Liver (tissue), 9 donors: ENCODE results near the gene NUDT4. TPM values are rescaled to one million over a fixed set of nuclear protein-coding genes. Genes with fewer than 3 reads are reported as not detected.

Experiments used
- DNase-seq: peaks from one replicate; pipeline ENCODE4 v3.0.0-alpha.2; 2017; ENCODE audit warnings: low spot score
- H3K27ac ChIP-seq, 2 donors: one replicate each; pipeline ENCODE4 v1.7.0; 2013; ENCODE audit warnings: inconsistent platforms in 2 of 2, low read length in 2 of 2, control low read depth in 1 of 2, low read depth in 1 of 2, mild to moderate bottlenecking in 1 of 2
- H3K27me3 ChIP-seq, 4 donors: one replicate each; pipeline versions ENCODE4 v1.6.1 to v1.7.0; 2013; ENCODE audit warnings: low read length in 3 of 4, inconsistent platforms in 1 of 4, mild to moderate bottlenecking in 1 of 4, moderate library complexity in 1 of 4; ENCODE audit not compliant: control insufficient read depth in 4 of 4, insufficient read depth in 4 of 4
- H3K36me3 ChIP-seq, 4 donors: one replicate each; pipeline versions ENCODE4 v1.6.1 to v1.7.0; 2013; ENCODE audit warnings: low read length in 3 of 4, mild to moderate bottlenecking in 3 of 4, low read depth in 1 of 4, moderate library complexity in 1 of 4; ENCODE audit not compliant: control insufficient read depth in 4 of 4, insufficient read depth in 3 of 4
- H3K4me1 ChIP-seq, 4 donors: one replicate each; pipeline versions ENCODE4 v1.6.1 to v1.7.0; 2013; ENCODE audit warnings: low read length in 3 of 4, mild to moderate bottlenecking in 3 of 4, moderate library complexity in 1 of 4; ENCODE audit not compliant: control insufficient read depth in 4 of 4, insufficient read depth in 4 of 4
- H3K4me3 ChIP-seq, 3 donors: one replicate each; pipeline versions ENCODE4 v1.6.1 to v1.7.0; 2013; ENCODE audit warnings: low read length in 3 of 3, control low read depth in 1 of 3, low read depth in 1 of 3, mild to moderate bottlenecking in 1 of 3
- H3K9ac ChIP-seq, 2 donors: one replicate each; pipeline ENCODE4 v1.7.0; 2013; ENCODE audit warnings: low read length in 2 of 2, mild to moderate bottlenecking in 2 of 2, moderate library complexity in 2 of 2, control low read depth in 1 of 2, low read depth in 1 of 2
- H3K9me3 ChIP-seq, 4 donors: one replicate each; pipeline versions ENCODE4 v1.6.1 to v1.7.0; 2013; ENCODE audit warnings: low read length in 3 of 4; ENCODE audit not compliant: control insufficient read depth in 4 of 4
- EGR1 ChIP-seq, 2 donors: IDR thresholded peaks; 2 replicates each; pipeline ENCODE4 v1.6.1; 2016 to 2018; ENCODE audit warnings: antibody characterized with exemption in 2 of 2, low read depth in 2 of 2
- FOXA1 ChIP-seq: IDR thresholded peaks from 2 replicates; pipeline ENCODE4 v1.6.1; 2016; ENCODE audit warnings: antibody characterized with exemption
- FOXA2 ChIP-seq: IDR thresholded peaks from 2 replicates; pipeline ENCODE4 v1.6.1; 2016; ENCODE audit warnings: antibody characterized with exemption
- GABPA ChIP-seq, 2 donors: IDR thresholded peaks in 1 of 2; conservative IDR thresholded peaks in 1 of 2; 2 replicates each; pipeline ENCODE4 v1.6.1; 2016; ENCODE audit warnings: antibody characterized with exemption in 2 of 2, mild to moderate bottlenecking in 1 of 2, moderate library complexity in 1 of 2
- HNF4A ChIP-seq, 2 donors: conservative IDR thresholded peaks; 2 replicates each; pipeline ENCODE4 v1.6.1; 2016; ENCODE audit warnings: antibody characterized with exemption in 2 of 2, mild to moderate bottlenecking in 2 of 2
- HNF4G ChIP-seq: IDR thresholded peaks from 2 replicates; pipeline ENCODE4 v1.6.1; 2016; ENCODE audit warnings: antibody characterized with exemption
- JUND ChIP-seq, 2 donors: IDR thresholded peaks; 2 replicates each; pipeline ENCODE4 v1.6.1; 2016; ENCODE audit warnings: antibody characterized with exemption in 2 of 2
- NR2F2 ChIP-seq: IDR thresholded peaks from 2 replicates; pipeline ENCODE4 v1.6.1; 2016; ENCODE audit warnings: antibody characterized with exemption
- RAD21 ChIP-seq, 2 donors: IDR thresholded peaks; 2 replicates each; pipeline ENCODE4 v1.6.1; 2016; ENCODE audit warnings: antibody characterized with exemption in 2 of 2, mild to moderate bottlenecking in 2 of 2
- RXRA ChIP-seq, 2 donors: IDR thresholded peaks; 2 replicates each; pipeline ENCODE4 v1.6.1; 2017 to 2018; ENCODE audit warnings: antibody characterized with exemption in 2 of 2, mild to moderate bottlenecking in 1 of 2
- SP1 ChIP-seq: IDR thresholded peaks from 2 replicates; pipeline ENCODE4 v1.6.1; 2018; ENCODE audit warnings: antibody characterized with exemption, mild to moderate bottlenecking
- TAF1 ChIP-seq: conservative IDR thresholded peaks from 2 replicates; pipeline ENCODE4 v1.6.1; 2016; ENCODE audit warnings: antibody characterized with exemption, mild to moderate bottlenecking
- YY1 ChIP-seq: IDR thresholded peaks from 2 replicates; pipeline ENCODE4 v1.6.1; 2016; ENCODE audit warnings: antibody characterized with exemption, mild to moderate bottlenecking
- WGBS: extraction: QIAGEN DNeasy Blood & Tissue Kit; methylation state at CpG from one replicate; pipeline ENCODE4 v1.1.7; 2013; 5-methylcytosine and 5-hydroxymethylcytosine counted together
- polyA plus RNA-seq, 2 donors: library from polyadenylated mRNA; stranded (reverse) in 1 of 2; unstranded in 1 of 2; fragments of 200-250 nt in 1 of 2; fragments of >200 nt in 1 of 2; fragmentation: Nextera tagmentation in 1 of 2; extraction: Ambion mirVana in 1 of 2; gene quantifications; one replicate each; pipeline versions ENCODE4 v1.2.1 to v1.2.3, GENCODE V29; 2013 to 2015
- total RNA-seq, 2 donors: library from RNA; depleted of rRNA; stranded (reverse); fragments of >200 nt; gene quantifications; one replicate each; pipeline ENCODE4 v1.2.3, GENCODE V29; 2014
- TF ChIP-seq, protein P1 (sequence below): IDR thresholded peaks from 2 replicates; pipeline ENCODE4 v1.6.1; 2016; ENCODE audit warnings: antibody characterized with exemption
- TF ChIP-seq, protein P2 (sequence below): IDR thresholded peaks from 2 replicates; pipeline ENCODE4 v1.6.1; 2016; ENCODE audit warnings: antibody characterized with exemption, mild to moderate bottlenecking
- TF ChIP-seq, protein P3 (sequence below): fragments of 150-350 bp; IDR thresholded peaks from 2 replicates; pipeline ENCODE4 v1.5.1; 2017; ENCODE audit warnings: improper control_type of control experiment, low read depth, low read length; ENCODE audit not compliant: missing input control
- TF ChIP-seq, protein P4 (sequence below): IDR thresholded peaks from 2 replicates; pipeline ENCODE4 v1.6.1; 2016; ENCODE audit warnings: antibody characterized with exemption
- TF ChIP-seq, protein P5 (sequence below): IDR thresholded peaks from 2 replicates; pipeline ENCODE4 v1.6.1; 2016; ENCODE audit warnings: antibody characterized with exemption
- donor health status: healthy.
- donor health status: healthy.
- donor health status: healthy.
- donor health status: healthy.
- donor health status: healthy.

Gene NUDT4
- total and polyA plus RNA-seq, 4 donors, result 8.9 to 141 (median 11.9) TPM

DNA sequence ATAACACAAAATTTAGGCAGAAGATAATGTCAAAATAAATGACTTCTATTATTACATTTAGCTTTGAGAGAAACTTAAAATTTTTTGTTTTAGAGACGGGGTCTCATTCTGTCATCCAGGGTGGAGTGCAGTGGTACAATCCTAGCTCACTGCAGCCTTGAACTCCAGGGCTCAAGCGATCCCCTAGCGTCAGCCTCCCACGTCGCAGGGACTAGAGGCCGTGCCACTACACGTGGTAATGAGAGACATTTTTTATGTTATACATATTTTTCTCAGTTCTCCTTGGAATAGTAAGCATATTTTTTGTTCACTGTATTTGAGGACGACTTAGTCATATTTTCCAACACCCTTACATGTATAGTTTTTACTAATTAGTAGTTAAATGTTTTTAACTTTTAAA, 21.5 kb upstream of the NUDT4 start:
- Histone ChIP-seq H3K27me3 (no peaks in the 10 kb centered on the region), H3K9ac (no peak overlapping the region), H3K27ac (no peak overlapping the region), H3K9me3 (no peaks in the 10 kb centered on the region), H3K4me1 (no peaks in the 10 kb centered on the region), H3K4me3 (no peak overlapping the region), H3K36me3 (no peaks in the 10 kb centered on the region)
- DNase-seq, result no peak
- TF ChIP-seq, protein P1, sequence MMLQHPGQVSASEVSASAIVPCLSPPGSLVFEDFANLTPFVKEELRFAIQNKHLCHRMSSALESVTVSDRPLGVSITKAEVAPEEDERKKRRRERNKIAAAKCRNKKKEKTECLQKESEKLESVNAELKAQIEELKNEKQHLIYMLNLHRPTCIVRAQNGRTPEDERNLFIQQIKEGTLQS, result no peak
- TF ChIP-seq EGR1 (IDR thresholded peaks at IDR 0.05; ENCODE audit: low read depth in 2 of 2), result no peak
- TF ChIP-seq, protein P2, sequence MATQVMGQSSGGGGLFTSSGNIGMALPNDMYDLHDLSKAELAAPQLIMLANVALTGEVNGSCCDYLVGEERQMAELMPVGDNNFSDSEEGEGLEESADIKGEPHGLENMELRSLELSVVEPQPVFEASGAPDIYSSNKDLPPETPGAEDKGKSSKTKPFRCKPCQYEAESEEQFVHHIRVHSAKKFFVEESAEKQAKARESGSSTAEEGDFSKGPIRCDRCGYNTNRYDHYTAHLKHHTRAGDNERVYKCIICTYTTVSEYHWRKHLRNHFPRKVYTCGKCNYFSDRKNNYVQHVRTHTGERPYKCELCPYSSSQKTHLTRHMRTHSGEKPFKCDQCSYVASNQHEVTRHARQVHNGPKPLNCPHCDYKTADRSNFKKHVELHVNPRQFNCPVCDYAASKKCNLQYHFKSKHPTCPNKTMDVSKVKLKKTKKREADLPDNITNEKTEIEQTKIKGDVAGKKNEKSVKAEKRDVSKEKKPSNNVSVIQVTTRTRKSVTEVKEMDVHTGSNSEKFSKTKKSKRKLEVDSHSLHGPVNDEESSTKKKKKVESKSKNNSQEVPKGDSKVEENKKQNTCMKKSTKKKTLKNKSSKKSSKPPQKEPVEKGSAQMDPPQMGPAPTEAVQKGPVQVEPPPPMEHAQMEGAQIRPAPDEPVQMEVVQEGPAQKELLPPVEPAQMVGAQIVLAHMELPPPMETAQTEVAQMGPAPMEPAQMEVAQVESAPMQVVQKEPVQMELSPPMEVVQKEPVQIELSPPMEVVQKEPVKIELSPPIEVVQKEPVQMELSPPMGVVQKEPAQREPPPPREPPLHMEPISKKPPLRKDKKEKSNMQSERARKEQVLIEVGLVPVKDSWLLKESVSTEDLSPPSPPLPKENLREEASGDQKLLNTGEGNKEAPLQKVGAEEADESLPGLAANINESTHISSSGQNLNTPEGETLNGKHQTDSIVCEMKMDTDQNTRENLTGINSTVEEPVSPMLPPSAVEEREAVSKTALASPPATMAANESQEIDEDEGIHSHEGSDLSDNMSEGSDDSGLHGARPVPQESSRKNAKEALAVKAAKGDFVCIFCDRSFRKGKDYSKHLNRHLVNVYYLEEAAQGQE, result no peak
- TF ChIP-seq, protein P3, sequence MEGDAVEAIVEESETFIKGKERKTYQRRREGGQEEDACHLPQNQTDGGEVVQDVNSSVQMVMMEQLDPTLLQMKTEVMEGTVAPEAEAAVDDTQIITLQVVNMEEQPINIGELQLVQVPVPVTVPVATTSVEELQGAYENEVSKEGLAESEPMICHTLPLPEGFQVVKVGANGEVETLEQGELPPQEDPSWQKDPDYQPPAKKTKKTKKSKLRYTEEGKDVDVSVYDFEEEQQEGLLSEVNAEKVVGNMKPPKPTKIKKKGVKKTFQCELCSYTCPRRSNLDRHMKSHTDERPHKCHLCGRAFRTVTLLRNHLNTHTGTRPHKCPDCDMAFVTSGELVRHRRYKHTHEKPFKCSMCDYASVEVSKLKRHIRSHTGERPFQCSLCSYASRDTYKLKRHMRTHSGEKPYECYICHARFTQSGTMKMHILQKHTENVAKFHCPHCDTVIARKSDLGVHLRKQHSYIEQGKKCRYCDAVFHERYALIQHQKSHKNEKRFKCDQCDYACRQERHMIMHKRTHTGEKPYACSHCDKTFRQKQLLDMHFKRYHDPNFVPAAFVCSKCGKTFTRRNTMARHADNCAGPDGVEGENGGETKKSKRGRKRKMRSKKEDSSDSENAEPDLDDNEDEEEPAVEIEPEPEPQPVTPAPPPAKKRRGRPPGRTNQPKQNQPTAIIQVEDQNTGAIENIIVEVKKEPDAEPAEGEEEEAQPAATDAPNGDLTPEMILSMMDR, result no peak
- TF ChIP-seq HNF4A (conservative IDR thresholded peaks at IDR 0.05), result no peak
- TF ChIP-seq, protein P4, sequence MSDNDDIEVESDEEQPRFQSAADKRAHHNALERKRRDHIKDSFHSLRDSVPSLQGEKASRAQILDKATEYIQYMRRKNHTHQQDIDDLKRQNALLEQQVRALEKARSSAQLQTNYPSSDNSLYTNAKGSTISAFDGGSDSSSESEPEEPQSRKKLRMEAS, result no peak
- TF ChIP-seq SP1, result no peak
- no peak for TF ChIP-seq RAD21 (IDR thresholded peaks at IDR 0.05)
- TF ChIP-seq TAF1, result no peak
- no peak for TF ChIP-seq FOXA2
- TF ChIP-seq FOXA1, result no peak
- no peak for TF ChIP-seq HNF4G
- no peak for TF ChIP-seq YY1
- no peak for TF ChIP-seq NR2F2
- no peak for TF ChIP-seq GABPA (IDR thresholded peaks at IDR 0.05 in 1 of 2, conservative IDR thresholded peaks at IDR 0.05 in 1 of 2)
- TF ChIP-seq, protein P5, sequence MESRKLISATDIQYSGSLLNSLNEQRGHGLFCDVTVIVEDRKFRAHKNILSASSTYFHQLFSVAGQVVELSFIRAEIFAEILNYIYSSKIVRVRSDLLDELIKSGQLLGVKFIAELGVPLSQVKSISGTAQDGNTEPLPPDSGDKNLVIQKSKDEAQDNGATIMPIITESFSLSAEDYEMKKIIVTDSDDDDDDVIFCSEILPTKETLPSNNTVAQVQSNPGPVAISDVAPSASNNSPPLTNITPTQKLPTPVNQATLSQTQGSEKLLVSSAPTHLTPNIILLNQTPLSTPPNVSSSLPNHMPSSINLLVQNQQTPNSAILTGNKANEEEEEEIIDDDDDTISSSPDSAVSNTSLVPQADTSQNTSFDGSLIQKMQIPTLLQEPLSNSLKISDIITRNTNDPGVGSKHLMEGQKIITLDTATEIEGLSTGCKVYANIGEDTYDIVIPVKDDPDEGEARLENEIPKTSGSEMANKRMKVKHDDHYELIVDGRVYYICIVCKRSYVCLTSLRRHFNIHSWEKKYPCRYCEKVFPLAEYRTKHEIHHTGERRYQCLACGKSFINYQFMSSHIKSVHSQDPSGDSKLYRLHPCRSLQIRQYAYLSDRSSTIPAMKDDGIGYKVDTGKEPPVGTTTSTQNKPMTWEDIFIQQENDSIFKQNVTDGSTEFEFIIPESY, result no peak
- TF ChIP-seq JUND (IDR thresholded peaks at IDR 0.05), result no peak
- TF ChIP-seq RXRA (IDR thresholded peaks at IDR 0.05), result no peak
- 89% methylated on average over 8 of the region's 8 CpGs for WGBS
